ENCODE results near the gene QRFP.

QRFP gene

GRCh38 chr9:130862217-130862616 lies 34.4 kb downstream of the QRFP start:
- H3K9me2 ChIP-seq (replicated peaks; ENCODE audit: insufficient read depth, low read length), result no peaks in the 10 kb centered on the region
- H3K4me2 ChIP-seq (ENCODE audit: low read depth, low read length), result no peak overlapping the region
- no peak for DNase-seq
- H3F3A ChIP-seq (ENCODE audit: insufficient read depth, low read length), result no peaks in the 10 kb centered on the region
- no peak overlapping the region for H3K4me3 ChIP-seq (ENCODE audit: low read length)
- H3K27ac ChIP-seq (ENCODE audit: low read length), result no peak overlapping the region
- no peaks in the 10 kb centered on the region for H3K79me2 ChIP-seq (ENCODE audit: low read length)
- H4K20me1 ChIP-seq (ENCODE audit: insufficient read depth, low read length), result no peaks in the 10 kb centered on the region
- no peak overlapping the region for H3K9ac ChIP-seq (ENCODE audit: low read length)
- H3K9me3 ChIP-seq (replicated peaks; ENCODE audit: insufficient read depth, low read length), result no peaks in the 10 kb centered on the region
- H3K27me3 ChIP-seq (replicated peaks; ENCODE audit: insufficient read depth, low read length), result no peaks in the 10 kb centered on the region
- H3K36me3 ChIP-seq (replicated peaks; ENCODE audit: insufficient read depth, low read length), result no peaks in the 10 kb centered on the region
- TF ChIP-seq EZH2phosphoT487 (IDR thresholded peaks at IDR 0.05; ENCODE audit: low read length) (no peak), CTCF (IDR thresholded peaks at IDR 0.05; ENCODE audit: low read length) (no peak), EZH2 (optimal IDR thresholded peaks at IDR 0.05; ENCODE audit: low read depth, low read length) (no peak)
- H2AFZ ChIP-seq (ENCODE audit: low read length), result no peak overlapping the region
- no peaks in the 10 kb centered on the region for H3K4me1 ChIP-seq (ENCODE audit: low read length)

- H3K79me2 ChIP-seq (ENCODE audit: low read length), result no peaks in the 10 kb centered on the region
- no peak overlapping the region for H3K27ac ChIP-seq (ENCODE audit: low read length)
These were observed 35.0 kb downstream of the QRFP start for GRCh38 chr9:130861372-130862180.

GRCh38 chr9:130860458-130861316 lies 35.9 kb downstream of the QRFP start:
- Histone ChIP-seq H3K79me2 (ENCODE audit: low read length) (no peaks in the 10 kb centered on the region), H3K4me2 (ENCODE audit: low read depth, low read length) (no peak overlapping the region), H4K20me1 (ENCODE audit: insufficient read depth, low read length) (no peaks in the 10 kb centered on the region), H3F3A (ENCODE audit: insufficient read depth, low read length) (no peaks in the 10 kb centered on the region), H3K4me3 (ENCODE audit: low read length) (no peak overlapping the region), H3K27me3 (replicated peaks; ENCODE audit: insufficient read depth, low read length) (no peaks in the 10 kb centered on the region), H3K9ac (ENCODE audit: low read length) (no peak overlapping the region), H3K36me3 (replicated peaks; ENCODE audit: insufficient read depth, low read length) (no peaks in the 10 kb centered on the region), H3K4me1 (ENCODE audit: low read length) (no peaks in the 10 kb centered on the region), H3K27ac (ENCODE audit: low read length) (no peak overlapping the region), H2AFZ (ENCODE audit: low read length) (no peak overlapping the region), H3K9me2 (replicated peaks; ENCODE audit: insufficient read depth, low read length) (no peaks in the 10 kb centered on the region), H3K9me3 (replicated peaks; ENCODE audit: insufficient read depth, low read length) (no peaks in the 10 kb centered on the region)
- no peak for DNase-seq
- TF ChIP-seq CTCF (IDR thresholded peaks at IDR 0.05; ENCODE audit: low read length) (no peak), EZH2phosphoT487 (IDR thresholded peaks at IDR 0.05; ENCODE audit: low read length) (no peak), EZH2 (optimal IDR thresholded peaks at IDR 0.05; ENCODE audit: low read depth, low read length) (no peak)

More at GRCh38 chr9:130861372-130862180, 35.0 kb downstream of the QRFP start:
- no peaks in the 10 kb centered on the region for H3K4me1 ChIP-seq (ENCODE audit: low read length)
- no peaks in the 10 kb centered on the region for H3K9me2 ChIP-seq (replicated peaks; ENCODE audit: insufficient read depth, low read length)
- no peak for DNase-seq
- H4K20me1 ChIP-seq (ENCODE audit: insufficient read depth, low read length), result no peaks in the 10 kb centered on the region
- H3K4me2 ChIP-seq (ENCODE audit: low read depth, low read length), result no peak overlapping the region
- H3F3A ChIP-seq (ENCODE audit: insufficient read depth, low read length), result no peaks in the 10 kb centered on the region
- no peak overlapping the region for H3K4me3 ChIP-seq (ENCODE audit: low read length)
- H3K9ac ChIP-seq (ENCODE audit: low read length), result no peak overlapping the region
- no peaks in the 10 kb centered on the region for H3K36me3 ChIP-seq (replicated peaks; ENCODE audit: insufficient read depth, low read length)
- H3K9me3 ChIP-seq (replicated peaks; ENCODE audit: insufficient read depth, low read length), result no peaks in the 10 kb centered on the region
- no peak for TF ChIP-seq EZH2 (optimal IDR thresholded peaks at IDR 0.05; ENCODE audit: low read depth, low read length)
- TF ChIP-seq EZH2phosphoT487 (IDR thresholded peaks at IDR 0.05; ENCODE audit: low read length), result no peak
- TF ChIP-seq CTCF (IDR thresholded peaks at IDR 0.05; ENCODE audit: low read length), result no peak
- no peak overlapping the region for H2AFZ ChIP-seq (ENCODE audit: low read length)
- H3K27me3 ChIP-seq (replicated peaks; ENCODE audit: insufficient read depth, low read length), result no peaks in the 10 kb centered on the region
